ENCODE data around the gene PAX9. TPM values are rescaled to one million over a fixed set of nuclear protein-coding genes. Genes with fewer than 3 reads are reported as not detected.

Gene PAX9
- total RNA-seq, 4 donors from 2014 or later: not detected

DNA sequence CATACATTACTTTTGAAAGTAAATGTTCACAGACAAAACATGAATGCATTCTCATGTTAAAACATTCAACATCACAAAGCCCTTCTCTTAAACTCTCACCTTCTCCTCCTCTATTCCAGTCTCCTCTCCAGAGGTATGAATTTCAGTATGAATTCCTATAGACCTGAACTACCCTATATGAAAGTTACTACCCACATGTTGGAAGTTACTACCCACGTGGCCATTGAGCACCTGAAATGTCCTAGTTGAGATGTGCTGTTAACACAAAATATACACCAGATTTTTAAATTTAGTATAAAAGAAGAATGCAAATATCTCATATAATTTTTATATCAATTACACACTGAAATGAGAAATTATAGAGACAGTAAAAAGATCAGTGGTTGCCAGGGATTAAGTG lies 60.2 kb downstream of the PAX9 start:
- ATAC-seq (no peak), DNase-seq (no peak)
- TF ChIP-seq, protein P1, sequence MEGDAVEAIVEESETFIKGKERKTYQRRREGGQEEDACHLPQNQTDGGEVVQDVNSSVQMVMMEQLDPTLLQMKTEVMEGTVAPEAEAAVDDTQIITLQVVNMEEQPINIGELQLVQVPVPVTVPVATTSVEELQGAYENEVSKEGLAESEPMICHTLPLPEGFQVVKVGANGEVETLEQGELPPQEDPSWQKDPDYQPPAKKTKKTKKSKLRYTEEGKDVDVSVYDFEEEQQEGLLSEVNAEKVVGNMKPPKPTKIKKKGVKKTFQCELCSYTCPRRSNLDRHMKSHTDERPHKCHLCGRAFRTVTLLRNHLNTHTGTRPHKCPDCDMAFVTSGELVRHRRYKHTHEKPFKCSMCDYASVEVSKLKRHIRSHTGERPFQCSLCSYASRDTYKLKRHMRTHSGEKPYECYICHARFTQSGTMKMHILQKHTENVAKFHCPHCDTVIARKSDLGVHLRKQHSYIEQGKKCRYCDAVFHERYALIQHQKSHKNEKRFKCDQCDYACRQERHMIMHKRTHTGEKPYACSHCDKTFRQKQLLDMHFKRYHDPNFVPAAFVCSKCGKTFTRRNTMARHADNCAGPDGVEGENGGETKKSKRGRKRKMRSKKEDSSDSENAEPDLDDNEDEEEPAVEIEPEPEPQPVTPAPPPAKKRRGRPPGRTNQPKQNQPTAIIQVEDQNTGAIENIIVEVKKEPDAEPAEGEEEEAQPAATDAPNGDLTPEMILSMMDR (IDR thresholded peaks at IDR 0.05 in 4 of 5, conservative IDR thresholded peaks at IDR 0.05 in 1 of 5): no peak
- TF ChIP-seq POLR2A (IDR thresholded peaks at IDR 0.05): no peak
- in situ Hi-C loops (cut with MboI; ENCODE audit: low sequenced_read_pairs in 4 of 4): no loop called here
- no peak overlapping the region for H3K27ac ChIP-seq
- no peak overlapping the region for H3K4me3 ChIP-seq
- intact Hi-C loops (cut with DNase I; ENCODE audit: low total_unique reads): no loop called here
- H3K4me1 ChIP-seq: no peaks in the 10 kb centered on the region
- no peaks in the 10 kb centered on the region for H3K27me3 ChIP-seq
- no peaks in the 10 kb centered on the region for H3K36me3 ChIP-seq
- H3K9me3 ChIP-seq: no peaks in the 10 kb centered on the region

DNA sequence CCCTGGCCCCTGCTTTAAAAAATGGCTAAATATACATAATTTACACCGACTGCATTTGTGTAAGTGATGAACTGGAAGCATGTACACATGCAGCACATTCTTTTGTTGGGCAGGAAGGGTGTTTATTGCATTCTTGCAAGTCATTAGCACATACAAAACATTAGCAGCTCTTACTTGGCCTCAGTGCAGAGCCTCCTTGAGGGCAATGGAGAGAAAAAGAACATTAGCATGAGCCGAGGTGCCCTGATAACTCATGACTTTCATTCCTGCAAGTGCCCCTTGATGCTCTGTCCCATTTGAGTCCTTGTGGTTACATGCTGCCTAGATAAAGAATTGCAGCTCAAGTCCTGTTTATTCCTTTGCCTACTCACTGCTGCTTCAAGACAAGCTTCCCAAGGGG lies 61.9 kb downstream of the PAX9 start:
- no peaks in the 10 kb centered on the region for H3K27me3 ChIP-seq
- DNase-seq (no peak), ATAC-seq (no peak)
- intact Hi-C loops (cut with DNase I; ENCODE audit: low total_unique reads): no loop called here
- H3K4me1 ChIP-seq: no peaks in the 10 kb centered on the region
- no peak overlapping the region for H3K4me3 ChIP-seq
- H3K27ac ChIP-seq: no peak overlapping the region
- H3K36me3 ChIP-seq: no peaks in the 10 kb centered on the region
- H3K9me3 ChIP-seq: no peaks in the 10 kb centered on the region
- in situ Hi-C loops (cut with MboI; ENCODE audit: low sequenced_read_pairs in 4 of 4): no loop called here
- no peak for TF ChIP-seq POLR2A (IDR thresholded peaks at IDR 0.05)
- TF ChIP-seq, protein P1 (IDR thresholded peaks at IDR 0.05 in 4 of 5, conservative IDR thresholded peaks at IDR 0.05 in 1 of 5): no peak

DNA sequence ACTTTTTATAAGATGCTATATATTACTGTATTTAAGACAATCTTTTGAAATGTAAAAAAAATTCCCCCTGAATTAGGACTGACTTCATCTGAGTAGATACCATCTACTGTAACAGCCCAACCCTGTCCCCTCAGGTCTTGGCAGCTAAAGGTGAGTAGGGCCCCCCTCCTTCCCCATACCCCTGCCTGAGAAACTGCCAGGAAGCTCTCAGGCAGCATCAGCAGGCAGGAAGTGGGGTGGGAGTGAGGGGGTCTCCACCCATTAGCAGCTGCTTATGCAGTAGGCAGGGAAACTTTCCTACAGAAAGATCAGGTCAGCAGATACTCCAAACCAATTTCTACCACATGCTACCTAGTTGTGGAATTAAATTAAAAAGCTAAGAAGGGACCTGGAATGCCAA lies 62.5 kb downstream of the PAX9 start:
- no peak for TF ChIP-seq POLR2A (IDR thresholded peaks at IDR 0.05)
- TF ChIP-seq, protein P1 (IDR thresholded peaks at IDR 0.05 in 4 of 5, conservative IDR thresholded peaks at IDR 0.05 in 1 of 5): no peak
- Histone ChIP-seq H3K27me3 (no peaks in the 10 kb centered on the region), H3K4me3 (no peak overlapping the region), H3K9me3 (no peaks in the 10 kb centered on the region), H3K36me3 (no peaks in the 10 kb centered on the region), H3K4me1 (no peaks in the 10 kb centered on the region), H3K27ac (no peak overlapping the region)
- ATAC-seq (no peak), DNase-seq (no peak)
- in situ Hi-C loops (cut with MboI; ENCODE audit: low sequenced_read_pairs in 4 of 4) (no loop called here), intact Hi-C loops (cut with DNase I; ENCODE audit: low total_unique reads) (no loop called here)

GRCh38 chr14:36726128-36726527 lies 64.5 kb downstream of the PAX9 start:
- no peaks in the 10 kb centered on the region for H3K27me3 ChIP-seq
- ATAC-seq: no peak
- intact Hi-C loops (cut with DNase I; ENCODE audit: low total_unique reads) (no loop called here), in situ Hi-C loops (cut with MboI; ENCODE audit: low sequenced_read_pairs in 4 of 4) (no loop called here)
- H3K36me3 ChIP-seq: no peaks in the 10 kb centered on the region
- TF ChIP-seq, protein P1 (IDR thresholded peaks at IDR 0.05 in 4 of 5, conservative IDR thresholded peaks at IDR 0.05 in 1 of 5): no peak
- TF ChIP-seq POLR2A (IDR thresholded peaks at IDR 0.05): no peak
- H3K27ac ChIP-seq: no peak overlapping the region
- DNase-seq: no peak
- H3K9me3 ChIP-seq: no peaks in the 10 kb centered on the region
- H3K4me1 ChIP-seq: no peaks in the 10 kb centered on the region
- H3K4me3 ChIP-seq: no peak overlapping the region

Other genes with a start within 250 kb of the PAX9 start
- gene NKX2-1, start 141.6 kb upstream of the PAX9 start, total RNA-seq: not detected
- gene NKX2-8, start 79.2 kb upstream of the PAX9 start, total RNA-seq: not detected

All from gastrocnemius medialis (tissue), 4 donors.